SK-N-SH (cell line): ENCODE data around the gene CABP4. TPM values are rescaled to one million over a fixed set of nuclear protein-coding genes. Genes with fewer than 3 reads are reported as not detected.

Experiments used
- CTCF ChIA-PET: fragments of 300-600, 350-600 bp; formaldehyde crosslinking; extraction: SDS; loops from one replicate; lab custom pipeline; 2021; lab: Yijun Ruan, JAX
- POLR2A ChIA-PET: fragments of 350-600 bp; sonication (Branson Sonifier 250); formaldehyde crosslinking; extraction: SDS; loops from one replicate; lab custom pipeline; 2020; ENCODE audit warnings: antibody characterized with exemption, inconsistent platforms; lab: Yijun Ruan, JAX
- DNase-seq: peaks from one replicate; pipeline ENCODE4 v3.0.0; 2012
- H2AFZ ChIP-seq: fragments of 200-600 bp; sonication (generic); 2 replicates; pipeline ENCODE4 v1.8.1; 2016; ENCODE audit warnings: antibody characterized with exemption, mild to moderate bottlenecking, low read depth
- H3F3A ChIP-seq: fragments of 200-600 bp; sonication (generic); replicated peaks from 2 replicates; pipeline ENCODE3; 2016; ENCODE audit warnings: antibody characterized with exemption, mild to moderate bottlenecking; ENCODE audit not compliant: insufficient read depth
- H3K27ac ChIP-seq, 2 experiments: fragments of 200-500 bp in 1 of 2; fragments of 200-600 bp in 1 of 2; sonication (Bioruptor generic) in 1 of 2; sonication (generic), shearing (Covaris generic) in 1 of 2; 2 replicates each; pipeline versions ENCODE4 v1.5.1 to v1.6.1; 2014 to 2016; ENCODE audit warnings: low read depth in 2 of 2, inconsistent platforms in 1 of 2, low read length in 1 of 2, mild to moderate bottlenecking in 1 of 2, mixed read lengths in 1 of 2
- H3K27me3 ChIP-seq: fragments of 200-600 bp; sonication (generic), shearing (Covaris generic); 2 replicates; pipeline ENCODE4 v1.6.1; 2016; ENCODE audit warnings: mixed run types; ENCODE audit not compliant: insufficient read depth
- H3K36me3 ChIP-seq, 2 experiments: fragments of 200-500 bp in 1 of 2; fragments of 200-600 bp in 1 of 2; sonication (Bioruptor generic) in 1 of 2; sonication (generic) in 1 of 2; replicated peaks in 1 of 2; 2 replicates each; pipeline versions ENCODE3 to v1.5.1; 2014 to 2016; ENCODE audit warnings: low read length in 1 of 2, mild to moderate bottlenecking in 1 of 2; ENCODE audit not compliant: insufficient read depth in 2 of 2, control insufficient read depth in 1 of 2
- H3K4me1 ChIP-seq, 2 experiments: fragments of 200-500 bp in 1 of 2; fragments of 200-600 bp in 1 of 2; sonication (Bioruptor generic) in 1 of 2; sonication (generic), shearing (Covaris generic) in 1 of 2; 2 replicates each; pipeline versions ENCODE4 v1.5.1 to v1.6.1; 2014 to 2016; ENCODE audit warnings: low read depth in 1 of 2, low read length in 1 of 2, mixed run types in 1 of 2; ENCODE audit not compliant: insufficient read depth in 2 of 2, control insufficient read depth in 1 of 2
- H3K4me2 ChIP-seq: fragments of 200-600 bp; sonication (generic), shearing (Covaris generic); 2 replicates; pipeline ENCODE4 v1.6.1; 2017; ENCODE audit warnings: mixed run types
- H3K4me3 ChIP-seq, 2 experiments: fragments of 200-500 bp in 1 of 2; fragments of 200-600 bp in 1 of 2; sonication (Bioruptor generic) in 1 of 2; sonication (generic), shearing (Covaris generic) in 1 of 2; 2 replicates each; pipeline versions ENCODE4 v1.5.1 to v1.8.1; 2014 to 2016; ENCODE audit warnings: low read depth in 2 of 2, inconsistent platforms in 1 of 2, low read length in 1 of 2, mild to moderate bottlenecking in 1 of 2, mixed read lengths in 1 of 2, moderate library complexity in 1 of 2
- H3K79me2 ChIP-seq: fragments of 200-600 bp; sonication (generic); 2 replicates; pipeline ENCODE4 v1.8.1; 2017; ENCODE audit warnings: mild to moderate bottlenecking; ENCODE audit not compliant: insufficient read depth
- H3K9ac ChIP-seq: fragments of 200-600 bp; sonication (generic); 2 replicates; pipeline ENCODE4 v1.6.1; 2017; ENCODE audit warnings: mixed run types
- H3K9me2 ChIP-seq: fragments of 200-600 bp; sonication (generic); 2 replicates; pipeline ENCODE4 v1.6.1; 2017; ENCODE audit warnings: mixed run types
- H3K9me3 ChIP-seq: fragments of 200-600 bp; sonication (generic); 2 replicates; pipeline ENCODE4 v1.6.1; 2017; ENCODE audit warnings: mixed run types, mild to moderate bottlenecking, moderate library complexity
- H4K20me1 ChIP-seq: fragments of 200-600 bp; sonication (generic); 2 replicates; pipeline ENCODE4 v1.6.1; 2017; ENCODE audit warnings: mild to moderate bottlenecking, mixed run types; ENCODE audit not compliant: insufficient read depth
- CTCF ChIP-seq: fragments of 200-600 bp; sonication (generic); IDR thresholded peaks from 2 replicates; pipeline ENCODE4 v1.6.1; 2017; ENCODE audit warnings: antibody characterized with exemption, mild to moderate bottlenecking, moderate library complexity
- ELF1 ChIP-seq: IDR thresholded peaks from 2 replicates; pipeline ENCODE4 v1.4.0; 2012
- FOXJ3 ChIP-seq: sonication (generic); formaldehyde crosslinking; IDR thresholded peaks from 2 replicates; pipeline ENCODE4 v1.5.1; 2020; ENCODE audit warnings: mild to moderate bottlenecking, missing genetic modification reagents
- FOXM1 ChIP-seq: IDR thresholded peaks from 2 replicates; pipeline ENCODE4 v1.4.0; 2012; ENCODE audit warnings: low read depth, mild to moderate bottlenecking
- JUND ChIP-seq: IDR thresholded peaks from 2 replicates; pipeline ENCODE4 v1.4.0; 2012
- MAX ChIP-seq: IDR thresholded peaks from 2 replicates; pipeline ENCODE4 v1.4.0; 2012; ENCODE audit warnings: low read depth
- MEF2A ChIP-seq: IDR thresholded peaks from 2 replicates; pipeline ENCODE4 v1.4.0; 2012; ENCODE audit warnings: low read depth, borderline replicate concordance
- MXI1 ChIP-seq: IDR thresholded peaks from 2 replicates; pipeline ENCODE4 v1.6.1; 2012; ENCODE audit warnings: mild to moderate bottlenecking, low read depth, low read length, improper control_type of control experiment
- NRF1 ChIP-seq: IDR thresholded peaks from 2 replicates; pipeline ENCODE4 v1.6.1; 2012; ENCODE audit warnings: low read depth, mild to moderate bottlenecking, low read length
- PBX3 ChIP-seq: IDR thresholded peaks from 2 replicates; pipeline ENCODE4; 2012
- POLR2AphosphoS5 ChIP-seq: IDR thresholded peaks from 2 replicates; pipeline ENCODE4 v1.6.1; 2012; ENCODE audit warnings: low read depth, low read length
- RAD21 ChIP-seq: IDR thresholded peaks from 2 replicates; pipeline ENCODE4 v1.6.1; 2012; ENCODE audit warnings: mild to moderate bottlenecking, low read length
- RCOR1 ChIP-seq: fragments of 150-350 bp; IDR thresholded peaks from 2 replicates; pipeline ENCODE4 v1.6.1; 2017; ENCODE audit warnings: antibody characterized with exemption, low read length
- REST ChIP-seq: IDR thresholded peaks from 2 replicates; pipeline ENCODE4 v1.6.1; 2012; ENCODE audit warnings: mild to moderate bottlenecking, low read depth, low read length, moderate library complexity
- RFX5 ChIP-seq: IDR thresholded peaks from 2 replicates; pipeline ENCODE4 v1.6.1; 2012; ENCODE audit warnings: mild to moderate bottlenecking, improper control_type of control experiment, low read length
- SIN3A ChIP-seq: IDR thresholded peaks from 2 replicates; pipeline ENCODE4 v1.6.1; 2012; ENCODE audit warnings: low read depth, mild to moderate bottlenecking, low read length, moderate library complexity, borderline replicate concordance
- SMC3 ChIP-seq: IDR thresholded peaks from 2 replicates; pipeline ENCODE4 v1.6.1; 2012; ENCODE audit warnings: low read depth, low read length, improper control_type of control experiment
- TAF1 ChIP-seq: IDR thresholded peaks from 2 replicates; pipeline ENCODE4 v1.6.1; 2012; ENCODE audit warnings: low read depth, mild to moderate bottlenecking, low read length, moderate library complexity, borderline replicate concordance
- TEAD4 ChIP-seq: IDR thresholded peaks from 2 replicates; pipeline ENCODE4 v1.4.0; 2012; ENCODE audit warnings: mild to moderate bottlenecking, borderline replicate concordance; ENCODE audit not compliant: insufficient read depth
- YY1 ChIP-seq: IDR thresholded peaks from 2 replicates; pipeline ENCODE4 v1.4.0; 2012; ENCODE audit warnings: low read depth, mild to moderate bottlenecking
- WGBS: methylation state at CpG from one replicate; pipeline ENCODE4 v1.1.6; 2017; ENCODE audit warnings: low lambda C conversion rate; 5-methylcytosine and 5-hydroxymethylcytosine counted together
- polyA plus RNA-seq, 3 experiments: library from polyadenylated mRNA; depleted of rRNA; stranded (reverse); fragments of >200 nt; gene quantifications; 2 replicates each; pipeline ENCODE4 v1.2.3, GENCODE V29; 2012

Gene CABP4
- polyA plus RNA-seq, 1 of the 3 experiments (the other 2 are of a cell fraction): not detected

- Histone ChIP-seq H3K9me2 (no peaks in the 10 kb centered on the region), H3K27ac (no peak overlapping the region), H3K27me3 (no peaks in the 10 kb centered on the region), H2AFZ (no peak overlapping the region), H3K4me3 (no peak overlapping the region), H3K4me2 (no peak overlapping the region), H4K20me1 (no peaks in the 10 kb centered on the region), H3K9me3 (no peaks in the 10 kb centered on the region), H3K4me1 (no peaks in the 10 kb centered on the region), H3F3A (no peaks in the 10 kb centered on the region), H3K36me3 (peaks cover 3 to 54% of the 10 kb centered on the region in 2 experiments), H3K79me2 (peaks cover 3% of the 10 kb centered on the region; the same call in 1 of the 2 replicates), H3K9ac (no peak overlapping the region)
- no peak for DNase-seq
- TF ChIP-seq NRF1 (no peak), TEAD4 (no peak), REST (no peak), MXI1 (no peak), MEF2A (no peak), CTCF (no peak), YY1 (no peak), RCOR1 (no peak), ELF1 (no peak), FOXJ3 (no peak), FOXM1 (no peak), SIN3A (no peak), RFX5 (no peak), MAX (no peak), JUND (no peak), POLR2AphosphoS5 (no peak), SMC3 (no peak), RAD21 (no peak), TAF1 (no peak), PBX3 (no peak)
- ChIA-PET POLR2A (no interaction called here), CTCF (no interaction called here)
- 100% methylated on average over 4 of the region's 38 CpGs for WGBS
Measured at GRCh38 chr11:67435727-67436458, 19.3 kb upstream of the CABP4 start.
